ENCODE data around the gene LRRC46.

The LRRC46 gene

GRCh38 chr17:47821031-47821423, 10.4 kb upstream of the LRRC46 start:
- TF ChIP-seq CTCF (conservative IDR thresholded peaks at IDR 0.05; ENCODE audit: low read depth, low read length), result no peak

GRCh38 chr17:47821424-47822391, 9.8 kb upstream of the LRRC46 start, which contains the start of gene OSBPL7:
Gene OSBPL7 (minus strand): TSS chr17:47821794. CDS start chr17:47820278, 1,516 bp downstream.
- TF ChIP-seq CTCF (conservative IDR thresholded peaks at IDR 0.05; ENCODE audit: low read depth, low read length), result peak; percentile 16
- H3K4me3 ChIP-seq (ENCODE audit: low read length), result peak within 1 kb of the TSS; percentile 89
- peak; percentile 72 for DNase-seq (ENCODE audit: low read depth)

More at GRCh38 chr17:47821031-47821423, 10.4 kb upstream of the LRRC46 start:
- no peak for DNase-seq (ENCODE audit: low read depth)
- peak overlapping the region; percentile 89 for H3K4me3 ChIP-seq (ENCODE audit: low read length)

GRCh38 chr17:47822785-47823184, 8.7 kb upstream of the LRRC46 start:
- DNase-seq (ENCODE audit: low read depth), result no peak
- H3K4me3 ChIP-seq (ENCODE audit: low read length), result no peak overlapping the region
- TF ChIP-seq CTCF (conservative IDR thresholded peaks at IDR 0.05; ENCODE audit: low read depth, low read length), result no peak

GRCh38 chr17:47823519-47823918, 8.0 kb upstream of the LRRC46 start:
- no peak overlapping the region for H3K4me3 ChIP-seq (ENCODE audit: low read length)
- no peak for DNase-seq (ENCODE audit: low read depth)
- TF ChIP-seq CTCF (conservative IDR thresholded peaks at IDR 0.05; ENCODE audit: low read depth, low read length), result no peak

- H3K4me3 ChIP-seq (ENCODE audit: low read length), result no peak overlapping the region
- DNase-seq (ENCODE audit: low read depth), result no peak
- no peak for TF ChIP-seq CTCF (conservative IDR thresholded peaks at IDR 0.05; ENCODE audit: low read depth, low read length)
These were observed 1.6 kb upstream of the LRRC46 start for GRCh38 chr17:47829870-47830269.

- TF ChIP-seq CTCF (conservative IDR thresholded peaks at IDR 0.05; ENCODE audit: low read depth, low read length), result no peak
- DNase-seq (ENCODE audit: low read depth), result no peak
- H3K4me3 ChIP-seq (ENCODE audit: low read length), result peak overlapping the region; percentile 92
These were observed 971 bp upstream of the LRRC46 start for GRCh38 chr17:47830396-47831002.

All from retinal pigment epithelial cell (primary cell).